GM21390 (cell line): ENCODE data around the gene NATD1.
"Not testable (repeated sequence)": the region's sequence is repeated elsewhere in the genome, so short reads cannot be mapped to it uniquely, and the experiment has no call there.

Experiments used
- ATAC-seq: cut with Tn5 transposase; IDR thresholded peaks from one replicate; pipeline ENCODE4 v1.9.1; 2021; ENCODE audit not compliant: unreplicated experiment

Gene NATD1

DNA sequence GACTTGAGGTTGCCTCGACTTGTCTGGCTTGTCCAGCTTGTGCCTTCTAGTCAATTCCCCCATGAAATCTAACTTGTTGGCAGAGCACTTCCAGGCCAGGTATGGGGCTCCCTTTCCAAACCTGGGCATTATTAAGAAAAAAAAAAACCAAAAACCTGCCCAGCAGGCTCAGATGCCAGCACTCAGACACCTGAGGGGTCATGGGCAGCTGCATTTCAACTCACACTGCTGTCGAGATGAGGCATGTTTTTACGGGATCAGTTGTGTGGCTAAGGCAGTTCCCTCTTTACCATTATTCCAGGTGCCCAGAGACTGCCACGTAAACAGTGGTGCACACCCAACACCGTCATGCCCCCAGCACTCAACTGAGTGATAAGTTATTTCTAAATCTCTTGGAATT, 57.1 kb downstream of the NATD1 start:
- no peak for ATAC-seq

DNA sequence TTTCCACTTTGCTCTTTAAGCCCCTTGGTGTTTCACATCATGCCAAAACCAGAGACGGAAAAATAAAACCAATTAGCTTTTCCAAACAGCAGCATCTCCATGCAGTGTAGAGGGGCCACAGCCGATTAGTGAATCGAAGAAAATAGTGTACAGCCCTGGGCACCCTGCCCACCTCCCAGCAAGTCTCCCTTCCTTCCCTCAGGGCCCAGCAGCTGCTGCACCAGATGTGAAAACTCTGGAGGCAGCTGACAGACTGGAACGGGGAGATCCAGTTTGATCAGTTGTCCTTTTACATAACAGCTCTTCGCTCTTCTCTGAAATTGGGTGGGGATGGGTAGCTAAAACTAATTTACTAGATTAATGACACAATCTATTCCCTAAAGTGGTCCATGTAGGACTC, 58.5 kb downstream of the NATD1 start:
- ATAC-seq = no peak

DNA sequence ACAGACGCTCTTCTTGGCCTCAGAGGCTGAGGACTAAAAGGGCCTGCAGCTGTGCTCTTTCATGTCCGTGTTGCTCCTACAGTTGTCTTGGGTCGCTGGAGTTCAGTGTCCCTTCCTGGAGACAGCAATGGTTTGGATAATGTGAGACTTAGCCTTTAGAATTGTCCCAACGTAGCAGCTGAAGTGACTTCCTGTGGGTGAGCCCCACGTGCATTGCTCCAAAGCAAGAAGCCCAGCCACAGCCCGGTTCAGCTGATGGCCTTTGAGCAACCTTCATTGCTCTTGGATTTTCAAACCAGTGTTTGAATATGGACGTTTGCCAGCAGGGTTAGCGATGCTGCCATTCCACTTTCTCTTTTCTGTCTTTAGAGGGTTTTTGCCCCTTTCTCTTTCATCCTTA, 59.0 kb downstream of the NATD1 start:
- no peak for ATAC-seq

DNA sequence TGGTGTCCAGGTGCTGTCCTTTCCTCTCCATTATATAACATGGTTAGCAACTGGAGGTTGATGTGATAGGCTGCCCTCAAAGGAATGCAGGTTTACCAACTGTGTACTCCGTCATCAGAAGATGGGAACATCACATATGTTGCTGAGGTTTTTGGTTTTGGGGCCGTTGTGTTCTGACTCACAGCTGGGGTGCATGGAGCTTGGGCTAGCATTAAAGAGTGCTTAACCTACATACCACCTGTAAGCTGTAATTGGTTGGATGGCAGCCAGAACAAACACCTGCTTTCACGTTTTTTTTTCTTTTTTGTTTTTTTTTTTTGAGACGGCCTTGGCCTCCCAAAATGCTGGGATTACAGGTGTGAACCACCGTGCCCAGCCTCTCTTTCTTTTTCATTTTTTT, 60.2 kb downstream of the NATD1 start:
- ATAC-seq = no peak

DNA sequence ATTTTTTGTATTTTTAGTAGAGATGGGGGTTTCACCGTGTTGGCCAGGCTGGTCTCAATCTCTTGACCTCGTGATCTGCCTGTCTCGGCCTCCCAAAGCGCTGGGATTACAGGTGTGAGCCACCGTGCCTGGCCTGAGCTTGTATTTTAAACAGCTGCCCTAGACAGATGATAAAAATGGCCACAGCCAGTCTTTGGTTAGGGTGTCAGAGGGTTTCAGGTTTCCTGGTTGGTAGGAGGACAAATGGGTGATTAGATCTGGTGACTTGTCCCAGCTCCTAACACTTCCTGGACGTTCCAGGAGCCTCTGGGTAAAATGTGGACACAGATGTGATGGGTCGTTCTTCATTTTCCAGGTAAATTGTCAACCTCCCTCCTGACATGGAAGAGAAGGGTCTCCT, 60.8 kb downstream of the NATD1 start:
- ATAC-seq = not testable (repeated sequence)

GRCh38 chr17:21191698-21192097, 61.5 kb downstream of the NATD1 start:
- no peak for ATAC-seq

- no peak for ATAC-seq
Observed at GRCh38 chr17:21190078-21190477, 63.1 kb downstream of the NATD1 start.

- no peak for ATAC-seq
Observed at GRCh38 chr17:21189361-21189760, 63.8 kb downstream of the NATD1 start.
